Activated T-cell treated with anti-CD3 and anti-CD28 coated beads, Interleukin-2, amount 50 U/mL, for 72 hours (primary cell): Measurements from ENCODE around the gene PDK4. TPM values are rescaled to one million over a fixed set of nuclear protein-coding genes. Genes with fewer than 3 reads are reported as not detected.
A peak's percentile ranks its signal among the peaks of the same experiment; 100 is the strongest.

Experiments
- ATAC-seq, 2 donors: fragments of 150-1000 bp; cut with Tn5 transposase; replicated peaks in 1 of 2; 2 replicates each; pipeline ENCODE4 v1.10.0; 2021; ENCODE audit warnings: moderate library complexity in 2 of 2, mild to moderate bottlenecking in 1 of 2
- DNase-seq, 2 donors: peaks; one replicate each; pipeline ENCODE4 v3.0.0; 2021 to 2022; ENCODE audit warnings: mixed read lengths in 1 of 2
- H3K27ac Mint-ChIP-seq: one replicate; pipeline ENCODE4 v1.8.0; 2022; ENCODE audit warnings: mild to moderate bottlenecking, moderate library complexity, mixed read lengths
- H3K27me3 Mint-ChIP-seq: one replicate; pipeline ENCODE4 v1.8.0; 2022; ENCODE audit warnings: low read depth, mixed read lengths
- H3K36me3 Mint-ChIP-seq, 2 donors: one replicate each; pipeline ENCODE4 v1.8.0; 2022; ENCODE audit warnings: mixed read lengths in 2 of 2, mild to moderate bottlenecking in 1 of 2; ENCODE audit not compliant: insufficient read depth in 2 of 2
- H3K4me1 Mint-ChIP-seq: one replicate; pipeline ENCODE4 v1.8.0; 2022; ENCODE audit warnings: low read depth, mixed read lengths
- H3K4me3 Mint-ChIP-seq, 2 donors: one replicate each; pipeline ENCODE4 v1.8.0; 2022; ENCODE audit warnings: mild to moderate bottlenecking in 2 of 2, mixed read lengths in 2 of 2, moderate library complexity in 2 of 2
- H3K9me3 Mint-ChIP-seq, 2 donors: one replicate each; pipeline ENCODE4 v1.8.0; 2022; ENCODE audit warnings: mixed read lengths in 2 of 2
- total RNA-seq, 2 donors: library from RNA; stranded (reverse); gene quantifications; one replicate each; pipeline ENCODE4 v1.2.3, GENCODE V29; 2022

The PDK4 gene
- not detected for total RNA-seq

GRCh38 chr7:95596198-95597063 is at the start of gene PDK4:
Gene PDK4, minus strand, starts transcription at chr7:95596516. Its CDS starts 223 bp downstream, at chr7:95596293.
- Mint-ChIP-seq H3K36me3 (no peaks in the 10 kb centered on the region), H3K4me1 (peaks cover 10% of the 10 kb centered on the region), H3K27ac (no peak within 1 kb of the TSS), H3K4me3 (peak within 1 kb of the TSS; percentile 18 to 48), H3K27me3 (peaks cover 21% of the 10 kb centered on the region), H3K9me3 (peaks cover 0 to 3% of the 10 kb centered on the region in 2 donors)
- DNase-seq = no peak
- no peak for ATAC-seq

GRCh38 chr7:95642173-95642572 is 45.9 kb upstream of the PDK4 start:
- DNase-seq (no peak), ATAC-seq (no peak)
- Mint-ChIP-seq H3K4me3 (no peak overlapping the region), H3K27ac (no peak overlapping the region), H3K27me3 (no peaks in the 10 kb centered on the region), H3K4me1 (no peaks in the 10 kb centered on the region), H3K9me3 (no peaks in the 10 kb centered on the region), H3K36me3 (no peaks in the 10 kb centered on the region)

- DNase-seq (no peak), ATAC-seq (no peak)
- Mint-ChIP-seq H3K4me1 (no peaks in the 10 kb centered on the region), H3K27me3 (no peaks in the 10 kb centered on the region), H3K4me3 (no peak overlapping the region), H3K36me3 (no peaks in the 10 kb centered on the region), H3K27ac (no peak overlapping the region), H3K9me3 (peaks cover 0 to 2% of the 10 kb centered on the region in 2 donors)
Observed at GRCh38 chr7:95636140-95636940, 40.0 kb upstream of the PDK4 start.

GRCh38 chr7:95632609-95633008 is 36.3 kb upstream of the PDK4 start:
- Mint-ChIP-seq H3K4me3 (no peak overlapping the region), H3K4me1 (no peaks in the 10 kb centered on the region), H3K27ac (no peak overlapping the region), H3K36me3 (no peaks in the 10 kb centered on the region), H3K9me3 (peaks cover 2 to 3% of the 10 kb centered on the region in 2 donors), H3K27me3 (no peaks in the 10 kb centered on the region)
- DNase-seq (no peak), ATAC-seq (no peak)

GRCh38 chr7:95631527-95631926 is 35.2 kb upstream of the PDK4 start:
- DNase-seq (no peak), ATAC-seq (no peak)
- Mint-ChIP-seq H3K4me1 (no peaks in the 10 kb centered on the region), H3K27ac (no peak overlapping the region), H3K9me3 (peaks cover 2 to 3% of the 10 kb centered on the region in 2 donors), H3K36me3 (no peaks in the 10 kb centered on the region), H3K4me3 (no peak overlapping the region), H3K27me3 (no peaks in the 10 kb centered on the region)

- ATAC-seq (no peak), DNase-seq (no peak)
- no peaks in the 10 kb centered on the region for H3K4me1 Mint-ChIP-seq
- peaks cover 2 to 3% of the 10 kb centered on the region in 2 donors for H3K9me3 Mint-ChIP-seq
- H3K27ac Mint-ChIP-seq = no peak overlapping the region
- H3K4me3 Mint-ChIP-seq = no peak overlapping the region
- no peaks in the 10 kb centered on the region for H3K27me3 Mint-ChIP-seq
- H3K36me3 Mint-ChIP-seq = no peaks in the 10 kb centered on the region
Observed at GRCh38 chr7:95630702-95631458, 34.6 kb upstream of the PDK4 start.

- Mint-ChIP-seq H3K36me3 (no peaks in the 10 kb centered on the region), H3K27ac (no peak overlapping the region), H3K9me3 (peaks cover 2 to 3% of the 10 kb centered on the region in 2 donors), H3K4me1 (no peaks in the 10 kb centered on the region), H3K27me3 (no peaks in the 10 kb centered on the region), H3K4me3 (no peak overlapping the region)
- no peak for DNase-seq
- no peak for ATAC-seq
Observed at GRCh38 chr7:95628831-95629439, 32.6 kb upstream of the PDK4 start.

- no peaks in the 10 kb centered on the region for H3K4me1 Mint-ChIP-seq
- H3K27me3 Mint-ChIP-seq = no peaks in the 10 kb centered on the region
- no peak for ATAC-seq
- no peak overlapping the region for H3K4me3 Mint-ChIP-seq
- peaks cover 0 to 3% of the 10 kb centered on the region in 2 donors for H3K9me3 Mint-ChIP-seq
- no peak for DNase-seq
- no peaks in the 10 kb centered on the region for H3K36me3 Mint-ChIP-seq
- H3K27ac Mint-ChIP-seq = peak overlapping the region; percentile 23
Observed at GRCh38 chr7:95623788-95624187, 27.5 kb upstream of the PDK4 start.

- no peaks in the 10 kb centered on the region for H3K27me3 Mint-ChIP-seq
- ATAC-seq (no peak), DNase-seq (no peak)
- H3K36me3 Mint-ChIP-seq = no peaks in the 10 kb centered on the region
- H3K9me3 Mint-ChIP-seq = no peaks in the 10 kb centered on the region
- H3K4me3 Mint-ChIP-seq = no peak overlapping the region
- H3K27ac Mint-ChIP-seq = no peak overlapping the region
- no peaks in the 10 kb centered on the region for H3K4me1 Mint-ChIP-seq
Observed at GRCh38 chr7:95622859-95623258, 26.5 kb upstream of the PDK4 start.

GRCh38 chr7:95622001-95622549 is 25.8 kb upstream of the PDK4 start:
- H3K9me3 Mint-ChIP-seq = no peaks in the 10 kb centered on the region
- H3K27me3 Mint-ChIP-seq = no peaks in the 10 kb centered on the region
- no peak for ATAC-seq
- no peaks in the 10 kb centered on the region for H3K4me1 Mint-ChIP-seq
- H3K4me3 Mint-ChIP-seq = no peak overlapping the region
- no peaks in the 10 kb centered on the region for H3K36me3 Mint-ChIP-seq
- no peak overlapping the region for H3K27ac Mint-ChIP-seq
- no peak for DNase-seq

GRCh38 chr7:95621404-95621803 is 25.1 kb upstream of the PDK4 start:
- H3K9me3 Mint-ChIP-seq = no peaks in the 10 kb centered on the region
- H3K4me1 Mint-ChIP-seq = no peaks in the 10 kb centered on the region
- no peak overlapping the region for H3K4me3 Mint-ChIP-seq
- H3K27ac Mint-ChIP-seq = no peak overlapping the region
- H3K27me3 Mint-ChIP-seq = no peaks in the 10 kb centered on the region
- DNase-seq (no peak), ATAC-seq (no peak)
- H3K36me3 Mint-ChIP-seq = no peaks in the 10 kb centered on the region

GRCh38 chr7:95620631-95621030 is 24.3 kb upstream of the PDK4 start:
- H3K4me3 Mint-ChIP-seq = no peak overlapping the region
- H3K27ac Mint-ChIP-seq = no peak overlapping the region
- H3K27me3 Mint-ChIP-seq = no peaks in the 10 kb centered on the region
- no peaks in the 10 kb centered on the region for H3K36me3 Mint-ChIP-seq
- no peaks in the 10 kb centered on the region for H3K4me1 Mint-ChIP-seq
- DNase-seq = no peak
- ATAC-seq = no peak
- H3K9me3 Mint-ChIP-seq = peaks cover 0 to 2% of the 10 kb centered on the region in 2 donors
